Measurements from ENCODE around the gene ARPC5. TPM values are rescaled to one million over a fixed set of nuclear protein-coding genes. Genes with fewer than 3 reads are reported as not detected.

Gene ARPC5
- total and polyA plus RNA-seq, 10 of the 15 experiments (the other 5 are each of a cell fraction or from before 2014, with no cell fraction given): 238 to 784 (median 309) TPM

DNA sequence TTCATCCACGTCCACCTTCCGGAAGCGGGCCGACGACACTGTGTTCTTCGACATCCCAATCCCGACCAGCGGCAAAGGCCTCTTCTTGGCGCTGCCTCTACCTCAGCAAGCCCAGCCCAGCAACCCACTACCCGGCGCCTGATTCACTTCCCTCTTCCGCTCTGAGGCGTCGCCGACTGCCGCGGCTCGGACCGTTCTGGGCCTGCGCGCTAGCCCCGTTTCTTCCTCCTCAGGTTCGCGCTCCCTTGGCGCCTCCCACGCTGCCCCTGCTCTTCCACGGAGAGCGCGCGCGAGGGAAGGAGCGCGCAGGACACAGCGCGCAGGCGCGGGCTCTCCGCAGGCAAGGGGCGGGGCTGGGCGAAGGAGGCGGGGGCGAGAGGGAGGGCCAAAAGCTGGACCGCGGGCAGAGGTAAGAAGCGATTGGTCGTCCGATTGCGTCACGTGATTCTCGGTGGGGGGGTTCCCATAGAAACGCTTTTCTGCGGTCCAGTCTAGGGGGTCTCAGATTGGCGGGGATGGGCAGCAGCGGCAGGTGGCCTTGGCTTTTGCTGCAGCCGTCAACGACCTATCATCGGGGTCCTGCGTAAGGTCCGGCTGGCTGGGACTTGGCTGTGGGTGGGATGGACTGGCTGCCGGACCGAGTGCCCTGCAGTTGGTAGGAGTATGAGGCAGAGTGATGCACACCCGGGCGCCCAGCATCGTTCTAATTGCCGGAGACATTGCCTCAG, at the start of gene ARPC5 (continued):
- TF ChIP-seq, protein P1, sequence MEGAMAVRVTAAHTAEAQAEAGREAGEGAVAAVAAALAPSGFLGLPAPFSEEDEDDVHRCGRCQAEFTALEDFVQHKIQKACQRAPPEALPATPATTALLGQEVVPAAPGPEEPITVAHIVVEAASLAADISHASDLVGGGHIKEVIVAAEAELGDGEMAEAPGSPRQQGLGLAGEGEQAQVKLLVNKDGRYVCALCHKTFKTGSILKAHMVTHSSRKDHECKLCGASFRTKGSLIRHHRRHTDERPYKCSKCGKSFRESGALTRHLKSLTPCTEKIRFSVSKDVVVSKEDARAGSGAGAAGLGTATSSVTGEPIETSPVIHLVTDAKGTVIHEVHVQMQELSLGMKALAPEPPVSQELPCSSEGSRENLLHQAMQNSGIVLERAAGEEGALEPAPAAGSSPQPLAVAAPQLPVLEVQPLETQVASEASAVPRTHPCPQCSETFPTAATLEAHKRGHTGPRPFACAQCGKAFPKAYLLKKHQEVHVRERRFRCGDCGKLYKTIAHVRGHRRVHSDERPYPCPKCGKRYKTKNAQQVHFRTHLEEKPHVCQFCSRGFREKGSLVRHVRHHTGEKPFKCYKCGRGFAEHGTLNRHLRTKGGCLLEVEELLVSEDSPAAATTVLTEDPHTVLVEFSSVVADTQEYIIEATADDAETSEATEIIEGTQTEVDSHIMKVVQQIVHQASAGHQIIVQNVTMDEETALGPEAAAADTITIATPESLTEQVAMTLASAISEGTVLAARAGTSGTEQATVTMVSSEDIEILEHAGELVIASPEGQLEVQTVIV (IDR thresholded peaks at IDR 0.05; ENCODE audit: borderline replicate concordance, partially characterized antibody): no peak
- TF ChIP-seq, protein P2, sequence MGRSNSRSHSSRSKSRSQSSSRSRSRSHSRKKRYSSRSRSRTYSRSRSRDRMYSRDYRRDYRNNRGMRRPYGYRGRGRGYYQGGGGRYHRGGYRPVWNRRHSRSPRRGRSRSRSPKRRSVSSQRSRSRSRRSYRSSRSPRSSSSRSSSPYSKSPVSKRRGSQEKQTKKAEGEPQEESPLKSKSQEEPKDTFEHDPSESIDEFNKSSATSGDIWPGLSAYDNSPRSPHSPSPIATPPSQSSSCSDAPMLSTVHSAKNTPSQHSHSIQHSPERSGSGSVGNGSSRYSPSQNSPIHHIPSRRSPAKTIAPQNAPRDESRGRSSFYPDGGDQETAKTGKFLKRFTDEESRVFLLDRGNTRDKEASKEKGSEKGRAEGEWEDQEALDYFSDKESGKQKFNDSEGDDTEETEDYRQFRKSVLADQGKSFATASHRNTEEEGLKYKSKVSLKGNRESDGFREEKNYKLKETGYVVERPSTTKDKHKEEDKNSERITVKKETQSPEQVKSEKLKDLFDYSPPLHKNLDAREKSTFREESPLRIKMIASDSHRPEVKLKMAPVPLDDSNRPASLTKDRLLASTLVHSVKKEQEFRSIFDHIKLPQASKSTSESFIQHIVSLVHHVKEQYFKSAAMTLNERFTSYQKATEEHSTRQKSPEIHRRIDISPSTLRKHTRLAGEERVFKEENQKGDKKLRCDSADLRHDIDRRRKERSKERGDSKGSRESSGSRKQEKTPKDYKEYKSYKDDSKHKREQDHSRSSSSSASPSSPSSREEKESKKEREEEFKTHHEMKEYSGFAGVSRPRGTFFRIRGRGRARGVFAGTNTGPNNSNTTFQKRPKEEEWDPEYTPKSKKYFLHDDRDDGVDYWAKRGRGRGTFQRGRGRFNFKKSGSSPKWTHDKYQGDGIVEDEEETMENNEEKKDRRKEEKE (IDR thresholded peaks at IDR 0.05): no peak
- TF ChIP-seq, protein P3, sequence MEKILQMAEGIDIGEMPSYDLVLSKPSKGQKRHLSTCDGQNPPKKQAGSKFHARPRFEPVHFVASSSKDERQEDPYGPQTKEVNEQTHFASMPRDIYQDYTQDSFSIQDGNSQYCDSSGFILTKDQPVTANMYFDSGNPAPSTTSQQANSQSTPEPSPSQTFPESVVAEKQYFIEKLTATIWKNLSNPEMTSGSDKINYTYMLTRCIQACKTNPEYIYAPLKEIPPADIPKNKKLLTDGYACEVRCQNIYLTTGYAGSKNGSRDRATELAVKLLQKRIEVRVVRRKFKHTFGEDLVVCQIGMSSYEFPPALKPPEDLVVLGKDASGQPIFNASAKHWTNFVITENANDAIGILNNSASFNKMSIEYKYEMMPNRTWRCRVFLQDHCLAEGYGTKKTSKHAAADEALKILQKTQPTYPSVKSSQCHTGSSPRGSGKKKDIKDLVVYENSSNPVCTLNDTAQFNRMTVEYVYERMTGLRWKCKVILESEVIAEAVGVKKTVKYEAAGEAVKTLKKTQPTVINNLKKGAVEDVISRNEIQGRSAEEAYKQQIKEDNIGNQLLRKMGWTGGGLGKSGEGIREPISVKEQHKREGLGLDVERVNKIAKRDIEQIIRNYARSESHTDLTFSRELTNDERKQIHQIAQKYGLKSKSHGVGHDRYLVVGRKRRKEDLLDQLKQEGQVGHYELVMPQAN (conservative IDR thresholded peaks at IDR 0.05): peak; percentile 87
- TF ChIP-seq NR2C1 (IDR thresholded peaks at IDR 0.05) (no peak), ASH2L (IDR thresholded peaks at IDR 0.05; ENCODE audit: borderline replicate concordance, low read depth) (no peak; the same call in 1 of the 2 replicates), MTA2 (IDR thresholded peaks at IDR 0.05; ENCODE audit: low read depth) (peak; percentile 27; the same call in 1 of the 2 replicates), KDM1A (IDR thresholded peaks at IDR 0.05; ENCODE audit: borderline replicate concordance) (no peak), ATF7 (IDR thresholded peaks at IDR 0.05; ENCODE audit: low read depth) (peak; percentile 39; the same call in 1 of the 2 replicates), IKZF2 (IDR thresholded peaks at IDR 0.05) (peak; percentile 21 to 45; a peak in 2 of 4 replicates), JUND (IDR thresholded peaks at IDR 0.05; ENCODE audit: low read depth, low read length) (no peak), IRF4 (IDR thresholded peaks at IDR 0.05; ENCODE audit: low read depth, low read length) (no peak), CEBPB (IDR thresholded peaks at IDR 0.05; ENCODE audit: borderline replicate concordance in 1 of 2, low read depth in 2 of 2, low read length in 2 of 2) (no peak), SPI1 (IDR thresholded peaks at IDR 0.05; ENCODE audit: borderline replicate concordance, insufficient read depth, low read depth, low read length) (peak; percentile 88; the same call in 1 of the 2 replicates), NFIC (IDR thresholded peaks at IDR 0.05; ENCODE audit: low read depth, low read length) (no peak), SREBF1 (IDR thresholded peaks at IDR 0.05; ENCODE audit: low read length) (no peak)
- TF ChIP-seq, protein P4, sequence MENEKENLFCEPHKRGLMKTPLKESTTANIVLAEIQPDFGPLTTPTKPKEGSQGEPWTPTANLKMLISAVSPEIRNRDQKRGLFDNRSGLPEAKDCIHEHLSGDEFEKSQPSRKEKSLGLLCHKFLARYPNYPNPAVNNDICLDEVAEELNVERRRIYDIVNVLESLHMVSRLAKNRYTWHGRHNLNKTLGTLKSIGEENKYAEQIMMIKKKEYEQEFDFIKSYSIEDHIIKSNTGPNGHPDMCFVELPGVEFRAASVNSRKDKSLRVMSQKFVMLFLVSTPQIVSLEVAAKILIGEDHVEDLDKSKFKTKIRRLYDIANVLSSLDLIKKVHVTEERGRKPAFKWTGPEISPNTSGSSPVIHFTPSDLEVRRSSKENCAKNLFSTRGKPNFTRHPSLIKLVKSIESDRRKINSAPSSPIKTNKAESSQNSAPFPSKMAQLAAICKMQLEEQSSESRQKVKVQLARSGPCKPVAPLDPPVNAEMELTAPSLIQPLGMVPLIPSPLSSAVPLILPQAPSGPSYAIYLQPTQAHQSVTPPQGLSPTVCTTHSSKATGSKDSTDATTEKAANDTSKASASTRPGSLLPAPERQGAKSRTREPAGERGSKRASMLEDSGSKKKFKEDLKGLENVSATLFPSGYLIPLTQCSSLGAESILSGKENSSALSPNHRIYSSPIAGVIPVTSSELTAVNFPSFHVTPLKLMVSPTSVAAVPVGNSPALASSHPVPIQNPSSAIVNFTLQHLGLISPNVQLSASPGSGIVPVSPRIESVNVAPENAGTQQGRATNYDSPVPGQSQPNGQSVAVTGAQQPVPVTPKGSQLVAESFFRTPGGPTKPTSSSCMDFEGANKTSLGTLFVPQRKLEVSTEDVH (IDR thresholded peaks at IDR 0.05; ENCODE audit: low read depth, partially characterized antibody): no peak
- TF ChIP-seq, protein P5, sequence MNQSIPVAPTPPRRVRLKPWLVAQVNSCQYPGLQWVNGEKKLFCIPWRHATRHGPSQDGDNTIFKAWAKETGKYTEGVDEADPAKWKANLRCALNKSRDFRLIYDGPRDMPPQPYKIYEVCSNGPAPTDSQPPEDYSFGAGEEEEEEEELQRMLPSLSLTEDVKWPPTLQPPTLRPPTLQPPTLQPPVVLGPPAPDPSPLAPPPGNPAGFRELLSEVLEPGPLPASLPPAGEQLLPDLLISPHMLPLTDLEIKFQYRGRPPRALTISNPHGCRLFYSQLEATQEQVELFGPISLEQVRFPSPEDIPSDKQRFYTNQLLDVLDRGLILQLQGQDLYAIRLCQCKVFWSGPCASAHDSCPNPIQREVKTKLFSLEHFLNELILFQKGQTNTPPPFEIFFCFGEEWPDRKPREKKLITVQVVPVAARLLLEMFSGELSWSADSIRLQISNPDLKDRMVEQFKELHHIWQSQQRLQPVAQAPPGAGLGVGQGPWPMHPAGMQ (IDR thresholded peaks at IDR 0.05; ENCODE audit: borderline replicate concordance): no peak

Measured in GM12878 (cell line).